Activated CD4-positive, alpha-beta memory T cell treated with anti-CD3 and anti-CD28 coated beads, Interleukin-2, amount 10 ng/mL, durations not matched to agents 7 days and 5 days (primary cell): ENCODE data around the gene KY. TPM values are rescaled to one million over a fixed set of nuclear protein-coding genes. Genes with fewer than 3 reads are reported as not detected.

ENCODE experiments used
- CTCF ChIA-PET: fragments of 350-600 bp; sonication (Branson Sonifier 250); formaldehyde crosslinking; loops from one replicate; lab custom pipeline; 2021; ENCODE audit warnings: antibody characterized with exemption, inconsistent platforms; lab: Charles Lee
- POLR2A ChIA-PET: fragments of 350-600 bp; sonication (Branson Sonifier 250); formaldehyde crosslinking; loops from one replicate; lab custom pipeline; 2021; ENCODE audit warnings: antibody characterized with exemption; lab: Charles Lee
- DNase-seq: peaks from one replicate; pipeline ENCODE4 v3.0.0-alpha.2; 2020
- H3K27ac Mint-ChIP-seq: one replicate; pipeline ENCODE4 v1.8.0; 2021; ENCODE audit warnings: mild to moderate bottlenecking, mixed read lengths
- H3K27me3 Mint-ChIP-seq: one replicate; pipeline ENCODE4 v1.8.0; 2021; ENCODE audit warnings: mixed read lengths
- H3K36me3 Mint-ChIP-seq: one replicate; pipeline ENCODE4 v1.8.0; 2021; ENCODE audit warnings: low read depth, mixed read lengths
- H3K4me1 Mint-ChIP-seq: one replicate; pipeline ENCODE4 v1.8.0; 2021; ENCODE audit warnings: mixed read lengths
- H3K4me3 Mint-ChIP-seq: one replicate; pipeline ENCODE4 v1.8.0; 2021; ENCODE audit warnings: mild to moderate bottlenecking, mixed read lengths
- H3K9me3 Mint-ChIP-seq: one replicate; pipeline ENCODE4 v1.8.0; 2021; ENCODE audit warnings: mixed read lengths
- total RNA-seq, 2 experiments: library from RNA; stranded (reverse); gene quantifications; one replicate each; pipeline ENCODE4 v1.2.3, GENCODE V29; 2021

Gene KY
- total RNA-seq, 2 experiments from 2014 or later = not detected

DNA sequence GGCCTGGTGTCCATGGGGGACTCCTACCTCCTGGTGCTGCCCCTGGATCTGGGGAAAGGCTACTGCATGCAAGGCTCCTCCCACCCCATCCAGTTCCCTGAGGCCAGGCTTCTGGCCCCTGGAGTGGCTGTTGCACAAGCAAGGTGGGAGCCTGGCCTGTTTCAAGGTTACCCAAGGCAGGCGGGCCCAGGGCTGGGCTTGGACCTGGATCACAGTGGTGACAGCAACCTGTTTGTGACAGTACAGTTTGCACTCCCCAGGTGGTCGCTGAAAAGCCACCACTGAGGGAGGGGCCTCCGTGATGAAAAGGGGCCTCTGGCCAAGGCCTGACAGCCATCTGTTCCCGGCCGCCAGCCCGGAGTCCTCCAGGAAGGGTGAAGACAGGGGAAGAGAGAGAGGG, 14.4 kb upstream of the KY start:
- DNase-seq = no peak
- H3K4me3 Mint-ChIP-seq = no peak overlapping the region
- no peak overlapping the region for H3K27ac Mint-ChIP-seq
- no peaks in the 10 kb centered on the region for H3K4me1 Mint-ChIP-seq
- H3K9me3 Mint-ChIP-seq = no peaks in the 10 kb centered on the region
- ChIA-PET CTCF (no interaction called here), POLR2A (no interaction called here)
- H3K27me3 Mint-ChIP-seq = no peaks in the 10 kb centered on the region
- no peaks in the 10 kb centered on the region for H3K36me3 Mint-ChIP-seq

DNA sequence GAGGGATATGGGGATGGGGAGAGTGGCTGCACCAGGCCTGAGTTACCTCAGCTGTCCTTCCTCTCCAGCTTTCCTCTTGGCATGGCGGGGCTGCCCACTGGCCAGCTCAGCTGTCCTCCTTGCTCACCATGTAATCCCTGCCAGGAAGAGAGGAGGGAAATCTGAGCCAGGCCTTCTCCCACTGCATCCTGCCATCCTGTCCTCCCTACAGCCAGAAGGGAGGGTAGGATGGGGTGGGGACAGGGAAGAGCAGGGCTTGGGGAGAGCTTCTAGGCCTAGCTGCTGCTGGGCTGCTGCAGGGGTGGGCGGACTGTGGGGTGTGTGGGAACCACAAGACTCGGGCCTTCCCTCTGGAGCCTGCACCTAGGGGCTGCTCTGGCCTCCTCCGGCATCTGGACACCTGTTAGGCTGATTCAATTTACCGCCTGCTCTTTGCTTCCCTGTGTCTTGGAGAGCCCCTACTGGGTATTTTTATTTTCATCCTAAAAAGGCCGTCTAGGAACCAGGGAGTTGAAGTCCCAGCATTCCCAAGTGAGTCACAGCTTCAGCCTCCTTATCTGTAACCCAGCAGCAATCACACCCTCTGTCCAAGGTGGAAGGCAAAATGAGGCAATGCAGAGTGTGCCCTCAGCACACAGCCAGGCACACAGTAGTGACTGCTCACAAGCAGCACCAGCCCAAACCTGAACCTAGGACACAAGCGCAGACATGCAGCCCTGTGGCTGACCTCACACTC, 13.1 kb upstream of the KY start:
- Mint-ChIP-seq H3K27ac (no peak overlapping the region), H3K9me3 (no peaks in the 10 kb centered on the region), H3K4me1 (no peaks in the 10 kb centered on the region), H3K27me3 (no peaks in the 10 kb centered on the region), H3K4me3 (no peak overlapping the region), H3K36me3 (no peaks in the 10 kb centered on the region)
- CTCF ChIA-PET = no interaction called here
- DNase-seq = no peak
- POLR2A ChIA-PET = no interaction called here

DNA sequence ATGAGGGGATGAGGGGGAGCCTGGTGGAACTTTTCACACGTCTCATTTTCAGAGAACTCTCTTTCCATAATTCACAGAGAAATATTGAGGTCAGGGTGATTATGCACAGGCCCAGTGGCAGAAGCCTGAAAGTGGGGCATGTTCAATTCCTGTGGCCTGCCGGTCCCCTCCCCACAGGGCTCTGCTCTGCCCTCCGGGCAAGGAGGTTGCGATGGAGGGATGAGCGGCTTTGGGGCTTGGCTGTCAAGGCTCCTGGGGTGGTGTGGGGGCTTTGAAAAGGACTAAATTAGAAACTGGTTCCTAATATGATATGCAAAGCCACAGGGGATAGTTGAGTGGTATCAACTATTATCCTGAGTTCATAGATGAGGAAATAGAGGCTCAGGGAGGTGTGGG, 9.2 kb upstream of the KY start:
- H3K27me3 Mint-ChIP-seq = no peaks in the 10 kb centered on the region
- H3K4me1 Mint-ChIP-seq = no peaks in the 10 kb centered on the region
- ChIA-PET CTCF (no interaction called here), POLR2A (no interaction called here)
- H3K4me3 Mint-ChIP-seq = no peak overlapping the region
- no peaks in the 10 kb centered on the region for H3K36me3 Mint-ChIP-seq
- DNase-seq = no peak
- H3K27ac Mint-ChIP-seq = no peak overlapping the region
- no peaks in the 10 kb centered on the region for H3K9me3 Mint-ChIP-seq

DNA sequence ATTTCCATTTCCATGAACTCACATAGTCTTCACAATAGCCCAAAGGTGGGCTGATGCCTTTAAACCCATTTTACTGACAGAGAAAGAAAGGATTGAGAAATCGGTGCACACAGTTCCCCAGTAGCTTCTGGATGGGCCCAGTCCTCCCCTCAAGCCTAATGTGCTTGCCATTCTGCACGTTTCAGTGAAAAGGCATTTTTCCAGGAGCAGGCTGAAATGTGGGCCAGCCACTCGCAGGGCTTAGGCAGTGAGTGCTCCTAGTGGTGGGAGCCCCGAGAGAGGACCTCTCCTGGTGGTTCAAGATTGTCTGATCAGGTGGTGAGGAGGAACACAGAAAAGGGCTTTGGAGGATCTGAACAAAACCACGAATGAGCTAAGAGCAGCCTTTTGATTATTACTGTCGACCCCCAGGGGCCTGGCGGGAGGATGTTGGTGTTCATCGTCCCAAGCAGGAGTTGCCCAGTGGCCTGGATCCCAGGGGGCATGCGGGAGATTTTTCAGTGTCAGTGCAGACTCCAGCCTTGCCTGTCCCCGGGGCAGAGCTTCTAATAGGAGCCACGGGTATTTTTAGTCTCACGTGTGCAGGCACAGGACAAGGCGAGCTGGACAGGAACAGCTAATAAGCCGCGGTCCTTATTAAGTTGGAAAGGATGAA, 8.7 kb upstream of the KY start:
- no peak overlapping the region for H3K4me3 Mint-ChIP-seq
- no peak overlapping the region for H3K27ac Mint-ChIP-seq
- POLR2A ChIA-PET = no interaction called here
- no peaks in the 10 kb centered on the region for H3K9me3 Mint-ChIP-seq
- CTCF ChIA-PET = no interaction called here
- no peaks in the 10 kb centered on the region for H3K4me1 Mint-ChIP-seq
- DNase-seq = no peak
- no peaks in the 10 kb centered on the region for H3K36me3 Mint-ChIP-seq
- no peaks in the 10 kb centered on the region for H3K27me3 Mint-ChIP-seq

DNA sequence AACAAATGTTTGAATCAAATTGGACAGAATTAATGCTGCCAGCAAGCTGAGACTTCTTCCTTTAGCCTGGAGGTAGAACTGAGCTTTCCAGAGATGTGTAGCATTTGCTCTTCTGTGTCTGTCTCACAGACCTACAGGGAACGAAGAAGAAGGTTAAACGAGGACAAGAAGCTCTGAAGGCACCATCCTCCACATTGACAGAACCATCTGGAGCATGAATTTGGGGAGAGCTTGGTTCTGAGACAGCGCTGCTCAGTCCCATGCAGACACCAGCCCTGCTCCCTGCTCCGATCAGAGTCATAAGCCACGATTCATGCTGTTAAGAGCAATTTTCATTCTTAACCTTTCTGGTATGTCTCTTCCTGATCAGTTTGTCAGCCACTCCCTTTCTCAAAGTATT, 7.7 kb upstream of the KY start:
- Mint-ChIP-seq H3K4me1 (no peaks in the 10 kb centered on the region), H3K9me3 (no peaks in the 10 kb centered on the region), H3K27me3 (no peaks in the 10 kb centered on the region), H3K4me3 (no peak overlapping the region), H3K27ac (no peak overlapping the region), H3K36me3 (no peaks in the 10 kb centered on the region)
- no peak for DNase-seq
- CTCF ChIA-PET = no interaction called here
- POLR2A ChIA-PET = no interaction called here

DNA sequence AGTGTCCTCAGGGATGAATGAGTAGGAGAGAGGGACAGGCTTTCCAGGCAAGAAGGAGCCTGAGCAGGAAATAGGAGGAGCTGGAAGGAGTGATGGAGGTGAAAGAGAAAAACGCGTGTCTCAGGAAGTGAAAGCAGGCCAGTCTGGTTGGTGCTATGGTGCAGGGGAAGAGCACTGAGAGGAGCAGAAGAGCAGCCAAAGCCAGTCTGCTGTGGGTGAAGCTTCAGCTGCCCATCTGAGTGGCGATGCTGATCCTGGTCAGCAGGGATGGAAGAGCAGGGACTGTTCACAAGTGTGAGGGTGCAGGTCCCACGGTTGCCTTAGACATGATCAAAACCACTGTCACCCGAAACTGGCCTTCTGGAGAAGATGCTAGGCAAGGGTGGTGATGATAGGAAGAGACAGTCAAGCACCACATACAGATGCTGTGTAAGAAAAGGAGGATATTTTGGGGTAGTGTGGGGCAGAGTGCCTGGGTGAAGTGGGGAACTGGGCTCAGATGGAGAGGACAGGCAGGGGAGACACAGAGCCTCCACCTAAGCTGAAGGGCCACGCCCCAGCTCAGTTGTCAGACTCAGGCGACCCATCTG, 5.5 kb upstream of the KY start:
- Mint-ChIP-seq H3K36me3 (no peaks in the 10 kb centered on the region), H3K4me3 (no peak overlapping the region), H3K4me1 (no peaks in the 10 kb centered on the region), H3K27ac (no peak overlapping the region), H3K9me3 (no peaks in the 10 kb centered on the region), H3K27me3 (peaks cover 6% of the 10 kb centered on the region)
- ChIA-PET POLR2A (no interaction called here), CTCF (no interaction called here)
- DNase-seq = no peak

DNA sequence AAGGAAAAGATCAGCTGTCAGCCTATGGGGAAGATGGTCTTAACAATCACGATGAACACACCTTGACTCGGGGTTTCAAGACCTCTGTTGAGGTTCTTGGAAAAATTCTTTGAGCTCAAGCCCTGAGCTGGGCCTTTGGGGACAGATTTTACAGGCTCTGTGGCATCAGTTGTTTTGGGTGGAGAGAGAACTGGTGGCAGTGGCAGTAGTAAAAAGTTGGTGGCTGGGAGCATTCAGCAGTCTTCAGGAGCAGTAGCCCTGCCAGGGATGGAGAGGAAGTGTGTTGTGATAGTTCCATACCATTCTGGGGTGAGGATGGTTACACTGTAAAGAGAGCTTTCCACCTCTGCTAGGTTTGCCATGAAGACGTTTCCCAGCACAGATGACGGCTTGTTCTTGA, 4.9 kb upstream of the KY start:
- POLR2A ChIA-PET = no interaction called here
- H3K9me3 Mint-ChIP-seq = no peaks in the 10 kb centered on the region
- H3K4me3 Mint-ChIP-seq = no peak overlapping the region
- H3K27ac Mint-ChIP-seq = no peak overlapping the region
- CTCF ChIA-PET = no interaction called here
- H3K4me1 Mint-ChIP-seq = no peaks in the 10 kb centered on the region
- peaks cover 9% of the 10 kb centered on the region for H3K27me3 Mint-ChIP-seq
- H3K36me3 Mint-ChIP-seq = no peaks in the 10 kb centered on the region
- DNase-seq = no peak

DNA sequence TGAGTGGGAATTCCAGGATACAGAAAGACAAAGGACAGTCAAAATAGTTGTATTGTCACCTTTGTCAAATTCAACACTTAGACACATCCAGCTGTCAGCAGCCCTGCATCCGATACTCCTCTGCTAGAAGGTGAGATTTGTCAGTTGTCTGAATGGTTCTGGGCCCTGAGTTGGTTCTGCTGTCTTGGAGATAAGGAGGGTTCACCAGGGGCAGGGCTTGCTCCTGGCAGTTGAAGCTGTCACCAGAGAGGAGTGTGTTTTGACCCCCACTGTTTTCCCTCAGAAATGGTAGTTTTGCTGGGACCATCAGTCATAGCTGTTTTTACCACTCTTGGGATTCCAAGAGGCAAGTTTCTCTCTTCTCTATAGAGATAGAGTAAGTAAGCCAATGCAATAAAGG, 3.2 kb upstream of the KY start:
- peaks cover 19% of the 10 kb centered on the region for H3K27me3 Mint-ChIP-seq
- no peaks in the 10 kb centered on the region for H3K36me3 Mint-ChIP-seq
- DNase-seq = no peak
- ChIA-PET POLR2A (no interaction called here), CTCF (no interaction called here)
- no peaks in the 10 kb centered on the region for H3K9me3 Mint-ChIP-seq
- no peaks in the 10 kb centered on the region for H3K4me1 Mint-ChIP-seq
- H3K27ac Mint-ChIP-seq = no peak overlapping the region
- H3K4me3 Mint-ChIP-seq = no peak overlapping the region

DNA sequence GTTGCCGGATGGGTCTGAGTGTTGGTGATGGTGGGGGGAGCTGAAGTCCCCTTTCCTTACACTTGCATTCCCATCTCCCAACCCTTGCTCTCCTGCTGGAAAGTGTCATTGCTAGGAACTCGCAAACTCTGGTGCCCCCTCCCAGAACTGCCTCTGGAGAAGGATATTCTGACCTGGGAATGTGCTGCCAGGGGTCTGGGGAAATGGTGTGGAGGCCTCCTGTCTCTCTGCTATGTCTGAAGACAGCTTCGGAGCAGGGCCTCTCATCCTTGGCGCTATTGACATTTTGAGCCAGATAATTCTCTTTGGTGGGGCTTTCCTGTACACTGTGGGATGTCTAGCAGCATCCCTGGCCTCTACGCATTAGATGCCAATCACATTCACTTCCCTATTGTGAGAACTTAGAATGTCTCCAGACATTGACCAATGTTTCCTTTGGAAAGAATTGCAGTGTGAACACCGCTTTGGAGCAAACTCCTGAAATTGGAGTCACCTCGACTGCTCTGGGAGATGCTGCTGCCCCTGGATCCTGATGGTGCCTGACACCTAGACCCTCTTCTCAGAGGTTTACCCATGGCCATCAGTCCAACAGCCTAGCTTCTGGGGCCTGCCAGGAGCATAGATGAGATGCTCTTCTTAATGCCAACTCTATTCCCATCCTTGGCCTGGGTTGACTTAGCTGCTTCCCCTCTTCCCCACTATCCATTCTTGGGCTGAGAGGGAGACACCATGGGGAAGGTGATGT, 2.2 kb upstream of the KY start:
- Mint-ChIP-seq H3K4me1 (no peaks in the 10 kb centered on the region), H3K27ac (no peak overlapping the region), H3K4me3 (no peak overlapping the region), H3K36me3 (no peaks in the 10 kb centered on the region), H3K9me3 (no peaks in the 10 kb centered on the region), H3K27me3 (peaks cover 20% of the 10 kb centered on the region)
- DNase-seq = no peak
- ChIA-PET POLR2A (no interaction called here), CTCF (no interaction called here)

DNA sequence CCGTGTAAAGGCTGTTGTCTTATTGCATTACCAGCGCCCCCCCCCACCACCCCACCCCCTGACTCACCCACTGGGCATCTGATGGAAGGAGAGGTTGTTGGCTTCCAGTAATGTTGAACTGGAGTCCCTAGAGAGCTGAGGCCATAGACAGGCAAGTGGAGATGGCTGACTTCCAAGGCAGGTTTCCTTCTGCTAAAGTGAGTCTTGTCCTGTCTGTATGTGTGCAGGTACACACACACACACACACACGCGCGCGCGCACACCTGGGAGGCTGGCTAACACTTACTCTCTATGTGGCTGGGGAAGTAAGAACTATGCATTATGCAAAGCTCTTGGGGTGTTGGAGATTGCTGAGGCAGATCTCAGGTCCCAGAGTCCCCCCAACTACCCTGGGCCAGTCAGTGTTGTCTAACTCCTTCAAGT, 1.6 kb upstream of the KY start:
- no peak overlapping the region for H3K27ac Mint-ChIP-seq
- CTCF ChIA-PET = no interaction called here

DNA sequence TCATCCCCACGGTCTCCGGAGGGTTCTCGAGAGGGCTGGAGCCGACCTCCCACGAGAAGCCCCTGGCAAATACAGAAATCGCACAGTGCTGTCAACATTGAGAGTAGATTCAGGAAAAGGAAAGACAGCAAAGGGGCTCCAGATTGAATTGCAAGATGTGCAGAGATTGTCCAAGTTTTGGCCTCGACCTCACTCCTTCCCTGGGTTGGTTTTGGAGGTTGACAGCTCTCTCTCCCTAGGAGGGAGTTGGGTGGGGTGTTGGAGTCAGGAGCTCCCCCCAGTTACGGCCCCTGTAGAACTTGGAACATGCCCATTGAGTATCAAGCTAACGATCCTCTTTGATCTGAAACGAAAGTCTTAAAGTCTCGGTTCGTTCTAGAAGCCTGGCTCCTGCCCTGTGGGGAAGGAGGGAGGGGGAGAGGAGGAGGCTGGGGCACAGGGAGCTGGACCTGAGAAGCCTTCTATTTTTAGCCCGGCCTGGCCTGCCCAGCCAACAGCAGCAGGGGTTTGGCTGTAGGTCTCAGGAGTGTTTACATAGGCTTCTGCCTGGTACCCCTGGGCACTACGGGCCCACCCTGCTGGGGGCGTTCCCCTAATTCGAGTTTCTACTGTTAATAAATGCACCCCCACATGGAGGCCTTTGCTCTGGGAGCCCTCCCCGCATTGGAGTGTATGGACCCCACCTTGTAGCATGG, 672 bp upstream of the KY start:
- Mint-ChIP-seq H3K27me3 (peaks cover 20% of the 10 kb centered on the region), H3K4me1 (no peaks in the 10 kb centered on the region), H3K27ac (no peak overlapping the region), H3K4me3 (no peak overlapping the region), H3K9me3 (no peaks in the 10 kb centered on the region), H3K36me3 (no peaks in the 10 kb centered on the region)
- POLR2A ChIA-PET = no interaction called here
- CTCF ChIA-PET = no interaction called here
- DNase-seq = no peak

More for the DNA sequence above, 1.6 kb upstream of the KY start:
- no peak for DNase-seq
- Mint-ChIP-seq H3K36me3 (no peaks in the 10 kb centered on the region), H3K27me3 (peaks cover 20% of the 10 kb centered on the region), H3K9me3 (no peaks in the 10 kb centered on the region), H3K4me3 (no peak overlapping the region), H3K4me1 (no peaks in the 10 kb centered on the region)
- POLR2A ChIA-PET = no interaction called here

DNA sequence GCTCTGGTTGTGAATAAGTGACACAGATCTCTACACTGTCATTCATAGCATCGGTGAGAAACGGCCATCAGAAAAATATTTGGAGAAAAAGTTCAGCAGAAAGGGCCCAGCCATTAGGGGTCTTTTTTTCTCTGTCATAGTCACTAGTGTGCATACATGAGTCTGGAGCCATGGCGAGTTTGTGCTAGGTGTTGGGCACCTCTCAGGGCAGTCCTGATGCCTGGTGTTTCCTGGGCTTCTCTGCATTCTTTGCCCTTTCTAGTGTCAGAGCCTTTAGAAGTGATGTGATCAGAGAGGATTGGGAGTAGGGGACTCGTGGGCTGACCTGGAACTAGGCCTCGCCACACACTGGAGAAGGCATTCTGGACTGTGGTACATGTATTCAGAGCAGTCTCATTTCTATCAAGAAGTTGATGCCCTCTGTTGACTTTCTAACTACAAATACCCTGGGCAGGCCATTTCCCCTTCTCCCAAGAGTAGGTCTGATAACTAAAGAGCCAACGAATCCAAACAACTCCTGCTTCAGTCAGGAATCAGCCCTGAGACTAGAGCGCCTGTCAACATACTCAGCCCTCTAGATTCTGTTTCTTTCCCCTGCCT, 1.6 kb downstream of the KY start:
- CTCF ChIA-PET = no interaction called here
- Mint-ChIP-seq H3K36me3 (no peaks in the 10 kb centered on the region), H3K27me3 (peaks cover 20% of the 10 kb centered on the region), H3K4me3 (no peak overlapping the region), H3K4me1 (no peaks in the 10 kb centered on the region), H3K27ac (no peak overlapping the region), H3K9me3 (no peaks in the 10 kb centered on the region)
- no peak for DNase-seq
- POLR2A ChIA-PET = no interaction called here
